ENCODE results near the gene KCNAB1. TPM values are rescaled to one million over a fixed set of nuclear protein-coding genes. Genes with fewer than 3 reads are reported as not detected.

The KCNAB1 gene
- total and polyA plus RNA-seq, 4 donors: 0.76 to 2.8 (median 1.0) TPM

DNA sequence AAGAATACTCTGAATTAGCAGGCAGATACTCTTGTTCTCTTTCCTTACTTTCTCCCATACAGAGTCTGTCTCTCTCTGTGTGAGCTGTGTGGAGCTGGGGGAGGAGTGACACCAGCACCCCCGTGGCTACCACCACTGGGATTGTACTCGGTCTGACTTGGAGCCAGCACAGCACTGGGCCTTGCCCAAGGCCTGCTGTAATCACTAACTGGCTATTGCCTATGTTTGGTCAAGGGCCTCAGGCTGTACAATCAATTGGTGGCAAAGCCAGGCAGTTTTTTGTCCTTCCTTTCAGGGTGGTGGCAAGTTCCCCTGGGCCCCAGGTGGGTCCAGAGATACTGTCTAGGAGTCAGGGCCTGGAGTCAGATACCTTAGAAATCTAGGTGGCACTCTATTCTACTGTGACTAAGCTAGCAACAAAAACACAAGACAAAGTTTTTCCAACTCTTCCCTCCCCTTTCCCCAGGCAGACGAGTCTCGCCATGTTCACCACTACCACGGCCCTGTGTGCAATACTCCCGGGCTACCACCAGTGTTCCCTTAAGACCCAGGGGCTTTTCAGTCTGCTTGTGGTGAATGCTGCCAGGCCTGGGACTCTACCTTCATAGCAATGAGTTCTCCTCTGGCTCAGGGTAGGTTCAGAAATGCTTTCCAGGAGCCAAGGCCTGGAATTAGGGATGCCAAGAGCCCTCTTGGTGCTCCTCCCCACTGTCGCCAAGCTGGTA lies 151.8 kb downstream of the KCNAB1 start:
- no peak overlapping the region for H3K9ac ChIP-seq (ENCODE audit: low read depth in 1 of 2, low read length in 2 of 2)
- no peak overlapping the region for H3K4me3 ChIP-seq (ENCODE audit: low read depth in 1 of 3, low read length in 3 of 3)
- peaks cover 0 to 2% (median 0%) of the 10 kb centered on the region in 4 donors for H3K4me1 ChIP-seq (ENCODE audit: control insufficient read depth in 4 of 4, insufficient read depth in 4 of 4, low read length in 3 of 4)
- H3K27me3 ChIP-seq (ENCODE audit: control insufficient read depth in 4 of 4, insufficient read depth in 4 of 4, low read length in 3 of 4): no peaks in the 10 kb centered on the region
- DNase-seq (ENCODE audit: low spot score): no peak
- no peak overlapping the region for H3K27ac ChIP-seq (ENCODE audit: low read depth in 1 of 2, low read length in 2 of 2)
- H3K36me3 ChIP-seq (ENCODE audit: control insufficient read depth in 4 of 4, insufficient read depth in 3 of 4, low read depth in 1 of 4, low read length in 3 of 4): no peaks in the 10 kb centered on the region
- TF ChIP-seq HNF4G (IDR thresholded peaks at IDR 0.05): no peak
- TF ChIP-seq, protein P1, sequence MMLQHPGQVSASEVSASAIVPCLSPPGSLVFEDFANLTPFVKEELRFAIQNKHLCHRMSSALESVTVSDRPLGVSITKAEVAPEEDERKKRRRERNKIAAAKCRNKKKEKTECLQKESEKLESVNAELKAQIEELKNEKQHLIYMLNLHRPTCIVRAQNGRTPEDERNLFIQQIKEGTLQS (IDR thresholded peaks at IDR 0.05): no peak
- no peak for TF ChIP-seq EGR1 (IDR thresholded peaks at IDR 0.05; ENCODE audit: low read depth in 2 of 2)
- no peak for TF ChIP-seq JUND (IDR thresholded peaks at IDR 0.05)
- no peak for TF ChIP-seq FOXA2 (IDR thresholded peaks at IDR 0.05)
- TF ChIP-seq, protein P2, sequence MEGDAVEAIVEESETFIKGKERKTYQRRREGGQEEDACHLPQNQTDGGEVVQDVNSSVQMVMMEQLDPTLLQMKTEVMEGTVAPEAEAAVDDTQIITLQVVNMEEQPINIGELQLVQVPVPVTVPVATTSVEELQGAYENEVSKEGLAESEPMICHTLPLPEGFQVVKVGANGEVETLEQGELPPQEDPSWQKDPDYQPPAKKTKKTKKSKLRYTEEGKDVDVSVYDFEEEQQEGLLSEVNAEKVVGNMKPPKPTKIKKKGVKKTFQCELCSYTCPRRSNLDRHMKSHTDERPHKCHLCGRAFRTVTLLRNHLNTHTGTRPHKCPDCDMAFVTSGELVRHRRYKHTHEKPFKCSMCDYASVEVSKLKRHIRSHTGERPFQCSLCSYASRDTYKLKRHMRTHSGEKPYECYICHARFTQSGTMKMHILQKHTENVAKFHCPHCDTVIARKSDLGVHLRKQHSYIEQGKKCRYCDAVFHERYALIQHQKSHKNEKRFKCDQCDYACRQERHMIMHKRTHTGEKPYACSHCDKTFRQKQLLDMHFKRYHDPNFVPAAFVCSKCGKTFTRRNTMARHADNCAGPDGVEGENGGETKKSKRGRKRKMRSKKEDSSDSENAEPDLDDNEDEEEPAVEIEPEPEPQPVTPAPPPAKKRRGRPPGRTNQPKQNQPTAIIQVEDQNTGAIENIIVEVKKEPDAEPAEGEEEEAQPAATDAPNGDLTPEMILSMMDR (IDR thresholded peaks at IDR 0.05; ENCODE audit: low read depth, low read length, missing input control): no peak
- no peak for TF ChIP-seq HNF4A (conservative IDR thresholded peaks at IDR 0.05)
- no peak for TF ChIP-seq YY1 (IDR thresholded peaks at IDR 0.05)
- no peaks in the 10 kb centered on the region for H3K9me3 ChIP-seq (ENCODE audit: control insufficient read depth in 4 of 4, low read length in 3 of 4)
- 82% methylated on average over 7 of the region's 7 CpGs for WGBS

DNA sequence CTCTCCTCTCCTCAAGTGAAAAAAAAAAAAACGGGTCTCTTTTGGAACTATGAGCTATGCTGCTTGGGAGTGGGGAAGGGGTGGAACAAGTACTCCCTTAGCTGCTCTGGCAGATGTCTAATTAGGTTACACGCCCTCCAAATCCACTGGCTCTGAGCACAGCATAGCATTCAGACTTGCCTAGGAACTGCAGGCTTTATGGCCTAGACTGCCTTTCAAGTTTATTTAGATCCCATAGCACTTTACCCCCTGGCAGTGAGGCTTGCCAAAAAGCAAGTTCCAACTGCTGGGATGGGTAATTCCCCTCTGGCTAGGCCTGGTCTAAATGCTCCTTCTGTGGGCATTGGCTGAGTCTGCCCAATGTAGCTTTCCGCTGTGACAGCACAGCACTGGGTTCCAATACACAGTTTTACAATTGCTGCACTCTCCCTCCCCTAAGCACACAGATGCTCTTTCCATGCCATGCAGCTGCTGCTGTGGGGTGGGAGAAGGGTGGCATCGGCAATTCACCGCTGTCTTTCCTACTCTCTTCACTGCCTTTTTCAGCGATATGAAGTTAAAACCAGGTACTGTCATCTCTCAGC lies 152.8 kb downstream of the KCNAB1 start:
- no peak overlapping the region for H3K27ac ChIP-seq (ENCODE audit: low read depth in 1 of 2, low read length in 2 of 2)
- no peak overlapping the region for H3K9ac ChIP-seq (ENCODE audit: low read depth in 1 of 2, low read length in 2 of 2)
- WGBS: 89% methylated on average over 6 of the region's 6 CpGs
- no peak for TF ChIP-seq HNF4G (IDR thresholded peaks at IDR 0.05)
- TF ChIP-seq, protein P3, sequence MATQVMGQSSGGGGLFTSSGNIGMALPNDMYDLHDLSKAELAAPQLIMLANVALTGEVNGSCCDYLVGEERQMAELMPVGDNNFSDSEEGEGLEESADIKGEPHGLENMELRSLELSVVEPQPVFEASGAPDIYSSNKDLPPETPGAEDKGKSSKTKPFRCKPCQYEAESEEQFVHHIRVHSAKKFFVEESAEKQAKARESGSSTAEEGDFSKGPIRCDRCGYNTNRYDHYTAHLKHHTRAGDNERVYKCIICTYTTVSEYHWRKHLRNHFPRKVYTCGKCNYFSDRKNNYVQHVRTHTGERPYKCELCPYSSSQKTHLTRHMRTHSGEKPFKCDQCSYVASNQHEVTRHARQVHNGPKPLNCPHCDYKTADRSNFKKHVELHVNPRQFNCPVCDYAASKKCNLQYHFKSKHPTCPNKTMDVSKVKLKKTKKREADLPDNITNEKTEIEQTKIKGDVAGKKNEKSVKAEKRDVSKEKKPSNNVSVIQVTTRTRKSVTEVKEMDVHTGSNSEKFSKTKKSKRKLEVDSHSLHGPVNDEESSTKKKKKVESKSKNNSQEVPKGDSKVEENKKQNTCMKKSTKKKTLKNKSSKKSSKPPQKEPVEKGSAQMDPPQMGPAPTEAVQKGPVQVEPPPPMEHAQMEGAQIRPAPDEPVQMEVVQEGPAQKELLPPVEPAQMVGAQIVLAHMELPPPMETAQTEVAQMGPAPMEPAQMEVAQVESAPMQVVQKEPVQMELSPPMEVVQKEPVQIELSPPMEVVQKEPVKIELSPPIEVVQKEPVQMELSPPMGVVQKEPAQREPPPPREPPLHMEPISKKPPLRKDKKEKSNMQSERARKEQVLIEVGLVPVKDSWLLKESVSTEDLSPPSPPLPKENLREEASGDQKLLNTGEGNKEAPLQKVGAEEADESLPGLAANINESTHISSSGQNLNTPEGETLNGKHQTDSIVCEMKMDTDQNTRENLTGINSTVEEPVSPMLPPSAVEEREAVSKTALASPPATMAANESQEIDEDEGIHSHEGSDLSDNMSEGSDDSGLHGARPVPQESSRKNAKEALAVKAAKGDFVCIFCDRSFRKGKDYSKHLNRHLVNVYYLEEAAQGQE (IDR thresholded peaks at IDR 0.05): no peak
- TF ChIP-seq TAF1 (conservative IDR thresholded peaks at IDR 0.05): no peak
- TF ChIP-seq JUND (IDR thresholded peaks at IDR 0.05): no peak
- TF ChIP-seq, protein P4, sequence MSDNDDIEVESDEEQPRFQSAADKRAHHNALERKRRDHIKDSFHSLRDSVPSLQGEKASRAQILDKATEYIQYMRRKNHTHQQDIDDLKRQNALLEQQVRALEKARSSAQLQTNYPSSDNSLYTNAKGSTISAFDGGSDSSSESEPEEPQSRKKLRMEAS (IDR thresholded peaks at IDR 0.05): no peak
- no peak for TF ChIP-seq FOXA2 (IDR thresholded peaks at IDR 0.05)
- TF ChIP-seq, protein P1 (IDR thresholded peaks at IDR 0.05): no peak
- TF ChIP-seq NR2F2 (IDR thresholded peaks at IDR 0.05): no peak
- no peak for TF ChIP-seq SP1 (IDR thresholded peaks at IDR 0.05)
- TF ChIP-seq, protein P5, sequence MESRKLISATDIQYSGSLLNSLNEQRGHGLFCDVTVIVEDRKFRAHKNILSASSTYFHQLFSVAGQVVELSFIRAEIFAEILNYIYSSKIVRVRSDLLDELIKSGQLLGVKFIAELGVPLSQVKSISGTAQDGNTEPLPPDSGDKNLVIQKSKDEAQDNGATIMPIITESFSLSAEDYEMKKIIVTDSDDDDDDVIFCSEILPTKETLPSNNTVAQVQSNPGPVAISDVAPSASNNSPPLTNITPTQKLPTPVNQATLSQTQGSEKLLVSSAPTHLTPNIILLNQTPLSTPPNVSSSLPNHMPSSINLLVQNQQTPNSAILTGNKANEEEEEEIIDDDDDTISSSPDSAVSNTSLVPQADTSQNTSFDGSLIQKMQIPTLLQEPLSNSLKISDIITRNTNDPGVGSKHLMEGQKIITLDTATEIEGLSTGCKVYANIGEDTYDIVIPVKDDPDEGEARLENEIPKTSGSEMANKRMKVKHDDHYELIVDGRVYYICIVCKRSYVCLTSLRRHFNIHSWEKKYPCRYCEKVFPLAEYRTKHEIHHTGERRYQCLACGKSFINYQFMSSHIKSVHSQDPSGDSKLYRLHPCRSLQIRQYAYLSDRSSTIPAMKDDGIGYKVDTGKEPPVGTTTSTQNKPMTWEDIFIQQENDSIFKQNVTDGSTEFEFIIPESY (IDR thresholded peaks at IDR 0.05): no peak
- TF ChIP-seq GABPA (IDR thresholded peaks at IDR 0.05 in 1 of 2, conservative IDR thresholded peaks at IDR 0.05 in 1 of 2): no peak
- no peak for TF ChIP-seq RAD21 (IDR thresholded peaks at IDR 0.05)
- no peak for TF ChIP-seq RXRA (IDR thresholded peaks at IDR 0.05)
- TF ChIP-seq, protein P2 (IDR thresholded peaks at IDR 0.05; ENCODE audit: low read depth, low read length, missing input control): no peak
- no peak for TF ChIP-seq EGR1 (IDR thresholded peaks at IDR 0.05; ENCODE audit: low read depth in 2 of 2)
- no peaks in the 10 kb centered on the region for H3K9me3 ChIP-seq (ENCODE audit: control insufficient read depth in 4 of 4, low read length in 3 of 4)
- no peaks in the 10 kb centered on the region for H3K36me3 ChIP-seq (ENCODE audit: control insufficient read depth in 4 of 4, insufficient read depth in 3 of 4, low read depth in 1 of 4, low read length in 3 of 4)
- H3K27me3 ChIP-seq (ENCODE audit: control insufficient read depth in 4 of 4, insufficient read depth in 4 of 4, low read length in 3 of 4): no peaks in the 10 kb centered on the region
- no peak for DNase-seq (ENCODE audit: low spot score)
- H3K4me3 ChIP-seq (ENCODE audit: low read depth in 1 of 3, low read length in 3 of 3): no peak overlapping the region
- H3K4me1 ChIP-seq (ENCODE audit: control insufficient read depth in 4 of 4, insufficient read depth in 4 of 4, low read length in 3 of 4): peaks cover 0 to 2% (median 0%) of the 10 kb centered on the region in 4 donors

Data from liver (tissue), 9 donors.